Raji (cell line): ENCODE data around the gene SMIM14.

Experiments used
- POLR2A ChIP-seq: IDR thresholded peaks from 2 replicates; pipeline ENCODE4 v1.6.1; 2011; ENCODE audit warnings: low read depth, low read length, control low read depth; ENCODE audit not compliant: insufficient read depth

Gene SMIM14

GRCh38 chr4:39526765-39527295 lies 111.8 kb downstream of the SMIM14 start:
- TF ChIP-seq POLR2A = no peak

GRCh38 chr4:39525822-39526690 lies 112.6 kb downstream of the SMIM14 start:
- TF ChIP-seq POLR2A = no peak

GRCh38 chr4:39524161-39524957 lies 114.3 kb downstream of the SMIM14 start:
- no peak for TF ChIP-seq POLR2A

- no peak for TF ChIP-seq POLR2A
These were observed 116.6 kb downstream of the SMIM14 start for GRCh38 chr4:39522068-39522467.

- TF ChIP-seq POLR2A = no peak
These were observed 117.3 kb downstream of the SMIM14 start for GRCh38 chr4:39521253-39521919.

GRCh38 chr4:39518484-39518883 lies 120.2 kb downstream of the SMIM14 start:
- no peak for TF ChIP-seq POLR2A

GRCh38 chr4:39516407-39516966 lies 122.2 kb downstream of the SMIM14 start:
- TF ChIP-seq POLR2A = no peak

- no peak for TF ChIP-seq POLR2A
These were observed 123.7 kb downstream of the SMIM14 start for GRCh38 chr4:39514888-39515401.

GRCh38 chr4:39510348-39510929 lies 128.2 kb downstream of the SMIM14 start:
- no peak for TF ChIP-seq POLR2A

- no peak for TF ChIP-seq POLR2A
These were observed 133.1 kb downstream of the SMIM14 start for GRCh38 chr4:39505581-39505980.

GRCh38 chr4:39504538-39504937 lies 134.1 kb downstream of the SMIM14 start:
- no peak for TF ChIP-seq POLR2A

GRCh38 chr4:39502019-39502663 lies 136.5 kb downstream of the SMIM14 start:
- no peak for TF ChIP-seq POLR2A

GRCh38 chr4:39498727-39499020 lies 140.0 kb downstream of the SMIM14 start:
- no peak for TF ChIP-seq POLR2A
